ENCODE measurements around the gene TRIOBP.

DNA sequence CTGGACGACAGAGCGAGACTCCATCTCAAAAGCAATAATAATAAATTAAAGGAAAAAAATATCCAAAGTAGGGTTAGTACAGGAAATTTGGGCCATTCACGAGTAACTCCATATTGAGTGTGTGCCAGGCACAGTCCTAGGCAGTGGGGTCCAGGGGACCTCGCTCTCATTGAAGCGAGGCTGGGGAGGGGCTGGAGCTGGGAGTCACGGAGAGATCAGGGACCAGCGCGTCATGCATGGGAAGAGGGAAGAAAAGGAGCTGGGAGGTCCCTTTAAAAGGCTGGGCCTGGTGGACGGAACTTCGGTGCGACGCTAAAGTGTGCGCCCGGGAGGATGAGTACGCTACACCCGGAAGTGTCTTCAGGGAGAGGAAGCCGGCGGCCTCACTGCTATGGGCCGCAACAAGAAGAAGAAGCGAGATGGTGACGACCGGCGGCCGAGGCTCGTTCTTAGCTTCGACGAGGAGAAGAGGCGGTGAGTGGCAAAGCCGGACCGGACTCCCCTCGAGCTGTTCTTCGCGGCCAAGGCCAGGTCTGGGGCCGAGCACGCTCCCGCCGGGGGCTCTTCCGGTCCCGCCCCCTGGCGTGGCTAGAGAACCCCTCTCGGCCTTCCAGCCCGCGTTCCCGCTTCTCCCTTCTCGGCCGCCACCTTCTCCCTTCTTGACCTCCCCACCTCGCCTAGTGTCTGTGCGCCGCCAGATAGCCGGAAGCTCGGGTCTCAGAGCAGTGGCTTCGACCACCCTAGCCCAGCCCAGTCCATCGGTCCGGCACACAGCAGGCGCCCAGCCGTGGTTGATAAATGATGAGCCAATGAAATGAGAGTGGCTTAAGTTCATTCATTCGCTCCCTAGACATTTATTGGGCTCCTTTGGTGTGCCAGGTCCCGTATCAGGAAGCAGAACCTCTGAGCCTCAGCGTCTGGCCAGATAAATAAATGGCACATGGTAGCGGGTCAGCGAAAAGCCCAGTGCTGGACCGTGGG is 10.6 kb upstream of the TRIOBP start, which contains the start of gene NOL12:
- TF ChIP-seq, protein P1, sequence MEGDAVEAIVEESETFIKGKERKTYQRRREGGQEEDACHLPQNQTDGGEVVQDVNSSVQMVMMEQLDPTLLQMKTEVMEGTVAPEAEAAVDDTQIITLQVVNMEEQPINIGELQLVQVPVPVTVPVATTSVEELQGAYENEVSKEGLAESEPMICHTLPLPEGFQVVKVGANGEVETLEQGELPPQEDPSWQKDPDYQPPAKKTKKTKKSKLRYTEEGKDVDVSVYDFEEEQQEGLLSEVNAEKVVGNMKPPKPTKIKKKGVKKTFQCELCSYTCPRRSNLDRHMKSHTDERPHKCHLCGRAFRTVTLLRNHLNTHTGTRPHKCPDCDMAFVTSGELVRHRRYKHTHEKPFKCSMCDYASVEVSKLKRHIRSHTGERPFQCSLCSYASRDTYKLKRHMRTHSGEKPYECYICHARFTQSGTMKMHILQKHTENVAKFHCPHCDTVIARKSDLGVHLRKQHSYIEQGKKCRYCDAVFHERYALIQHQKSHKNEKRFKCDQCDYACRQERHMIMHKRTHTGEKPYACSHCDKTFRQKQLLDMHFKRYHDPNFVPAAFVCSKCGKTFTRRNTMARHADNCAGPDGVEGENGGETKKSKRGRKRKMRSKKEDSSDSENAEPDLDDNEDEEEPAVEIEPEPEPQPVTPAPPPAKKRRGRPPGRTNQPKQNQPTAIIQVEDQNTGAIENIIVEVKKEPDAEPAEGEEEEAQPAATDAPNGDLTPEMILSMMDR (optimal IDR thresholded peaks at IDR 0.05 in 1 of 3, IDR thresholded peaks at IDR 0.05 in 1 of 3, conservative IDR thresholded peaks at IDR 0.05 in 1 of 3; ENCODE audit: extremely low read depth in 1 of 3, insufficient read depth in 2 of 3, low read length in 3 of 3): no peak
- no peak for TF ChIP-seq EZH2 (IDR thresholded peaks at IDR 0.05; ENCODE audit: low read length)
